Liver (tissue), 3 donors: ENCODE measurements around the gene MAMDC4.

Experiments
- ATF3 ChIP-seq: IDR thresholded peaks from 2 replicates; pipeline ENCODE4 v1.6.1; 2016; ENCODE audit warnings: antibody characterized with exemption
- CTCF ChIP-seq: fragments of 150-350 bp; IDR thresholded peaks from 2 replicates; pipeline ENCODE4 v1.5.1; 2017; ENCODE audit warnings: improper control_type of control experiment, low read depth, low read length; ENCODE audit not compliant: missing input control
- FOXA1 ChIP-seq: IDR thresholded peaks from 2 replicates; pipeline ENCODE4 v1.6.1; 2016; ENCODE audit warnings: antibody characterized with exemption
- HNF4A ChIP-seq, 2 donors: conservative IDR thresholded peaks; 2 replicates each; pipeline ENCODE4 v1.6.1; 2016; ENCODE audit warnings: antibody characterized with exemption in 2 of 2, mild to moderate bottlenecking in 2 of 2
- JUND ChIP-seq, 2 donors: IDR thresholded peaks; 2 replicates each; pipeline ENCODE4 v1.6.1; 2016; ENCODE audit warnings: antibody characterized with exemption in 2 of 2
- SP1 ChIP-seq: IDR thresholded peaks from 2 replicates; pipeline ENCODE4 v1.6.1; 2018; ENCODE audit warnings: antibody characterized with exemption, mild to moderate bottlenecking
- TAF1 ChIP-seq: conservative IDR thresholded peaks from 2 replicates; pipeline ENCODE4 v1.6.1; 2016; ENCODE audit warnings: antibody characterized with exemption, mild to moderate bottlenecking
- donor health status: healthy.
- donor health status: healthy.

- TF ChIP-seq CTCF (no peak), SP1 (no peak), TAF1 (no peak), JUND (IDR thresholded peaks at IDR 0.05) (no peak), FOXA1 (no peak), ATF3 (no peak), HNF4A (conservative IDR thresholded peaks at IDR 0.05) (no peak)
Measured at GRCh38 chr9:136890661-136891060, 38.5 kb downstream of the MAMDC4 start.
